IMR-90 (cell line): ENCODE results near the gene DYDC1. TPM values are rescaled to one million over a fixed set of nuclear protein-coding genes. Genes with fewer than 3 reads are reported as not detected.

Experiments
- ATAC-seq: fragments of 200-7000 bp; cut with Tn5 transposase; 2 replicates; pipeline ENCODE4 v1.9.1; 2020; ENCODE audit warnings: low read depth, mild to moderate bottlenecking, moderate library complexity
- BruUV-seq: library from RNA; stranded (reverse); fragments of 400-500 nt; replicated peaks from 2 replicates; lab custom pipeline; 2021; lab: Mats Ljungman, UMichigan
- CTCF ChIA-PET: fragments of 300-600 bp; formaldehyde crosslinking; extraction: SDS; loops from one replicate; lab custom pipeline; 2021; ENCODE audit warnings: antibody characterized with exemption; lab: Yijun Ruan, JAX
- POLR2A ChIA-PET: fragments of 300-600 bp; sonication (Branson Sonifier 250); formaldehyde crosslinking; loops from one replicate; lab custom pipeline; 2022; ENCODE audit warnings: antibody characterized with exemption; ENCODE audit not compliant: unreplicated experiment; lab: Charles Lee
- DNase-seq: peaks from one replicate; pipeline ENCODE4 v3.0.0; 2013
- H2AFZ ChIP-seq: replicated peaks from 2 replicates; pipeline ENCODE3; 2013; ENCODE audit warnings: low read length, mild to moderate bottlenecking; ENCODE audit not compliant: poor library complexity
- H2AK5ac ChIP-seq: 2 replicates; pipeline ENCODE4 v1.6.1; 2013; ENCODE audit warnings: low read depth, low read length, inconsistent platforms
- H2AK9ac ChIP-seq: replicated peaks from 2 replicates; pipeline ENCODE3; 2013; ENCODE audit warnings: mild to moderate bottlenecking, low read depth, low read length, moderate library complexity; ENCODE audit not compliant: poor library complexity
- H2BK120ac ChIP-seq: 2 replicates; pipeline ENCODE4 v1.6.1; 2013; ENCODE audit warnings: low read depth, low read length, inconsistent platforms
- H2BK15ac ChIP-seq: 3 replicates; pipeline ENCODE4 v1.6.1; 2013; ENCODE audit warnings: low read depth, low read length, inconsistent platforms
- H2BK20ac ChIP-seq: 2 replicates; pipeline ENCODE4 v1.6.1; 2013; ENCODE audit warnings: low read depth, mild to moderate bottlenecking, inconsistent platforms, low read length, moderate library complexity
- H2BK5ac ChIP-seq: 2 replicates; pipeline ENCODE4 v1.6.1; 2013; ENCODE audit warnings: mild to moderate bottlenecking, low read depth, low read length, inconsistent platforms; ENCODE audit not compliant: poor library complexity, severe bottlenecking
- H3K14ac ChIP-seq: replicated peaks from 2 replicates; pipeline ENCODE4 v1.6.1; 2013; ENCODE audit warnings: low read depth, low read length, inconsistent platforms
- H3K18ac ChIP-seq: 2 replicates; pipeline ENCODE4 v1.6.1; 2013; ENCODE audit warnings: low read depth, low read length, control low read depth
- H3K23ac ChIP-seq: 2 replicates; pipeline ENCODE4 v1.6.1; 2013; ENCODE audit warnings: low read depth, low read length, inconsistent platforms
- H3K27ac ChIP-seq: 2 replicates; pipeline ENCODE4 v1.5.1; 2013; ENCODE audit warnings: mild to moderate bottlenecking, control low read depth, low read length; ENCODE audit not compliant: insufficient read depth
- H3K27me3 ChIP-seq: 2 replicates; pipeline ENCODE4 v1.6.1; 2013; ENCODE audit warnings: low read length; ENCODE audit not compliant: control insufficient read depth, insufficient read depth
- H3K36me3 ChIP-seq: 2 replicates; pipeline ENCODE4 v1.6.1; 2013; ENCODE audit warnings: low read length, mixed read lengths; ENCODE audit not compliant: control insufficient read depth, insufficient read depth
- H3K4ac ChIP-seq: 2 replicates; pipeline ENCODE4 v1.6.1; 2013; ENCODE audit warnings: low read depth, low read length, inconsistent platforms
- H3K4me1 ChIP-seq: 2 replicates; pipeline ENCODE4 v1.6.1; 2013; ENCODE audit warnings: low read length, mixed read lengths; ENCODE audit not compliant: control insufficient read depth, insufficient read depth
- H3K4me2 ChIP-seq: 2 replicates; pipeline ENCODE4 v1.6.1; 2013; ENCODE audit warnings: low read depth, mild to moderate bottlenecking, control low read depth, low read length, moderate library complexity
- H3K4me3 ChIP-seq: 2 replicates; pipeline ENCODE4 v1.5.1; 2013; ENCODE audit warnings: low read depth, mild to moderate bottlenecking, control low read depth, low read length, moderate library complexity; ENCODE audit not compliant: insufficient read depth
- H3K56ac ChIP-seq: 2 replicates; pipeline ENCODE4 v1.6.1; 2013; ENCODE audit warnings: low read length, inconsistent platforms; ENCODE audit not compliant: insufficient read depth; ENCODE audit errors: extremely low read depth
- H3K79me1 ChIP-seq, 2 experiments: 2 replicates each; pipeline ENCODE4 v1.6.1; 2013; ENCODE audit warnings: low read length in 2 of 2, inconsistent platforms in 1 of 2, low read depth in 1 of 2
- H3K9ac ChIP-seq: 2 replicates; pipeline ENCODE4 v1.6.1; 2013; ENCODE audit warnings: low read depth, low read length, control low read depth
- H3K9me1 ChIP-seq: 2 replicates; pipeline ENCODE4 v1.6.1; 2013; ENCODE audit warnings: low read length, inconsistent platforms; ENCODE audit not compliant: insufficient read depth
- H3K9me3 ChIP-seq: 2 replicates; pipeline ENCODE4 v1.6.1; 2013; ENCODE audit warnings: low read length; ENCODE audit not compliant: control insufficient read depth, insufficient read depth
- H4K20me1 ChIP-seq: 2 replicates; pipeline ENCODE4 v1.6.1; 2013; ENCODE audit warnings: low read length, inconsistent platforms; ENCODE audit not compliant: insufficient read depth
- H4K5ac ChIP-seq: 2 replicates; pipeline ENCODE4 v1.6.1; 2013; ENCODE audit warnings: mild to moderate bottlenecking, low read depth, low read length, control low read depth
- H4K8ac ChIP-seq, 2 experiments: 2 replicates each; pipeline ENCODE4 v1.6.1; 2013; ENCODE audit warnings: low read depth in 2 of 2, low read length in 2 of 2, control low read depth in 1 of 2, inconsistent platforms in 1 of 2
- H4K91ac ChIP-seq: 2 replicates; pipeline ENCODE4 v1.6.1; 2013; ENCODE audit warnings: low read depth, low read length, inconsistent platforms; ENCODE audit not compliant: insufficient read depth
- BHLHE40 ChIP-seq: fragments of 150-350 bp; IDR thresholded peaks from 2 replicates; pipeline ENCODE4 v1.6.1; 2016; ENCODE audit warnings: mild to moderate bottlenecking, low read depth, low read length
- CEBPB ChIP-seq: IDR thresholded peaks from 2 replicates; pipeline ENCODE4 v1.6.1; 2012; ENCODE audit warnings: low read depth, low read length, improper control_type of control experiment
- CHD1 ChIP-seq: IDR thresholded peaks from 2 replicates; pipeline ENCODE4 v1.6.1; 2012; ENCODE audit warnings: low read depth, low read length, improper control_type of control experiment
- FOS ChIP-seq: fragments of 150-350 bp; IDR thresholded peaks from 2 replicates; pipeline ENCODE4 v1.6.1; 2016; ENCODE audit warnings: low read depth, low read length
- MAFK ChIP-seq: IDR thresholded peaks from 2 replicates; pipeline ENCODE4 v1.6.1; 2012; ENCODE audit warnings: low read depth, low read length, improper control_type of control experiment
- MAZ ChIP-seq: IDR thresholded peaks from 2 replicates; pipeline ENCODE4 v1.6.1; 2012; ENCODE audit warnings: low read depth, mild to moderate bottlenecking, low read length, improper control_type of control experiment, moderate library complexity, borderline replicate concordance
- NFE2L2 ChIP-seq: fragments of 150-350 bp; IDR thresholded peaks from 2 replicates; pipeline ENCODE4 v1.6.1; 2016; ENCODE audit warnings: low read depth, mild to moderate bottlenecking, low read length
- POLR2A ChIP-seq: IDR thresholded peaks from 2 replicates; pipeline ENCODE4 v1.6.1; 2012; ENCODE audit warnings: mild to moderate bottlenecking, low read depth, low read length
- RAD21 ChIP-seq: IDR thresholded peaks from 2 replicates; pipeline ENCODE4 v1.6.1; 2012; ENCODE audit warnings: low read length, improper control_type of control experiment
- RCOR1 ChIP-seq: IDR thresholded peaks from 2 replicates; pipeline ENCODE4 v1.6.1; 2012; ENCODE audit warnings: mild to moderate bottlenecking, low read length, improper control_type of control experiment; ENCODE audit not compliant: insufficient replicate concordance
- RFX5 ChIP-seq: IDR thresholded peaks from 2 replicates; pipeline ENCODE4 v1.8.0; 2012; ENCODE audit warnings: low read depth, mild to moderate bottlenecking, low read length, moderate library complexity
- SMC3 ChIP-seq: fragments of 150-350 bp; IDR thresholded peaks from 2 replicates; pipeline ENCODE4 v1.6.1; 2016; ENCODE audit warnings: low read depth, mild to moderate bottlenecking, antibody characterized with exemption, low read length, moderate library complexity
- WGBS, 2 experiments: methylation state at CpG; one replicate each; pipeline versions ENCODE4 v1.1.5 to v1.1.7; 2013; ENCODE audit warnings: missing lambda C conversion rate in 2 of 2; ENCODE audit not compliant: insufficient read length in 1 of 2; ENCODE audit errors: extremely low coverage in 2 of 2; 5-methylcytosine and 5-hydroxymethylcytosine counted together
- dilution Hi-C: fragments of 300-500 bp; cut with HindIII; formaldehyde crosslinking; loops from one replicate; pipeline ENCODE4 v1.14.3; 2018; ENCODE audit warnings: low sequenced_read_pairs; ENCODE audit not compliant: unreplicated experiment
- in situ Hi-C: fragments of 300-500 bp; cut with MboI; formaldehyde crosslinking; loops from 3 replicates; pipeline ENCODE4 v1.14.3; 2019; ENCODE audit warnings: low sequenced_read_pairs, inconsistent platforms, mixed read lengths
- intact Hi-C: fragments of 100-400 bp; cut with micrococcal nuclease; formaldehyde crosslinking; loops from 2 replicates; pipeline ENCODE4 v1.10.0; 2022
- polyA plus RNA-seq, 3 experiments: library from polyadenylated mRNA; depleted of rRNA; stranded (reverse); fragments of >200 nt; gene quantifications; 2 replicates each; pipeline ENCODE4 v1.2.3, GENCODE V29; 2012; ENCODE audit warnings: low replicate concordance in 1 of 3
- total RNA-seq: library from RNA; depleted of rRNA; stranded (reverse); fragments of >200 nt; gene quantifications from 2 replicates; pipeline ENCODE4 v1.2.3, GENCODE V29; 2012
- TF ChIP-seq, protein P1 (sequence below): fragments of 150-350 bp; IDR thresholded peaks from 2 replicates; pipeline ENCODE4 v1.6.1; 2017; ENCODE audit warnings: mild to moderate bottlenecking, antibody characterized with exemption, low read length, low read depth
- TF ChIP-seq, protein P2 (sequence below): conservative IDR thresholded peaks from 2 replicates; pipeline ENCODE4 v1.5.1; 2012; ENCODE audit warnings: mild to moderate bottlenecking, low read depth, low read length, improper control_type of control experiment
- TF ChIP-seq, protein P3 (sequence below): fragments of 150-350 bp; IDR thresholded peaks from 2 replicates; pipeline ENCODE4 v1.6.1; 2016; ENCODE audit warnings: low read depth, mild to moderate bottlenecking, low read length, moderate library complexity, borderline replicate concordance

The DYDC1 gene
- total and polyA plus RNA-seq, 2 of the 4 experiments (the other 2 are of a cell fraction), result not detected

GRCh38 chr10:80356989-80357850 lies 665 bp upstream of the DYDC1 start:
- H4K5ac ChIP-seq, result no peak overlapping the region
- BruUV-seq, result no TSS peak
- ATAC-seq, result no peak
- H3K9ac ChIP-seq, result no peak overlapping the region
- H2BK120ac ChIP-seq, result no peak overlapping the region
- no peaks in the 10 kb centered on the region for H3K4me1 ChIP-seq
- in situ Hi-C loops (no loop called here), intact Hi-C loops (no loop called here), dilution Hi-C loops (no loop called here)
- H4K91ac ChIP-seq, result no peak overlapping the region
- no peaks in the 10 kb centered on the region for H3K9me3 ChIP-seq
- H4K20me1 ChIP-seq, result no peaks in the 10 kb centered on the region
- no peak overlapping the region for H3K4me3 ChIP-seq
- H2AK9ac ChIP-seq, result no peak overlapping the region
- no peak overlapping the region; the same call in 1 of the 2 replicates for H3K4me2 ChIP-seq
- H3K27ac ChIP-seq, result no peak overlapping the region
- H2AK5ac ChIP-seq, result no peak overlapping the region
- no peak overlapping the region for H4K8ac ChIP-seq
- ChIA-PET POLR2A (no interaction called here), CTCF (no interaction called here)
- no peak overlapping the region for H2BK5ac ChIP-seq
- no peak overlapping the region for H3K4ac ChIP-seq
- DNase-seq, result no peak
- H3K14ac ChIP-seq, result no peak overlapping the region
- H2AFZ ChIP-seq, result no peak overlapping the region
- H2BK20ac ChIP-seq, result no peak overlapping the region
- H3K36me3 ChIP-seq, result no peaks in the 10 kb centered on the region
- H3K79me1 ChIP-seq, result no peaks in the 10 kb centered on the region
- H3K9me1 ChIP-seq, result no peaks in the 10 kb centered on the region
- no peak overlapping the region for H3K18ac ChIP-seq
- 12% methylated on average over 20 of the region's 50 CpGs; no CpG with 5 or more reads in 1 of the 2 experiments for WGBS, 2 experiments
- no peak overlapping the region for H2BK15ac ChIP-seq
- H3K23ac ChIP-seq, result no peak overlapping the region
- peaks cover 16% of the 10 kb centered on the region for H3K27me3 ChIP-seq
- H3K56ac ChIP-seq, result no peak overlapping the region
- TF ChIP-seq MAFK, result no peak
- TF ChIP-seq SMC3, result no peak
- no peak for TF ChIP-seq MAZ
- TF ChIP-seq, protein P1, sequence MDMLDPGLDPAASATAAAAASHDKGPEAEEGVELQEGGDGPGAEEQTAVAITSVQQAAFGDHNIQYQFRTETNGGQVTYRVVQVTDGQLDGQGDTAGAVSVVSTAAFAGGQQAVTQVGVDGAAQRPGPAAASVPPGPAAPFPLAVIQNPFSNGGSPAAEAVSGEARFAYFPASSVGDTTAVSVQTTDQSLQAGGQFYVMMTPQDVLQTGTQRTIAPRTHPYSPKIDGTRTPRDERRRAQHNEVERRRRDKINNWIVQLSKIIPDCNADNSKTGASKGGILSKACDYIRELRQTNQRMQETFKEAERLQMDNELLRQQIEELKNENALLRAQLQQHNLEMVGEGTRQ, result no peak
- TF ChIP-seq BHLHE40, result no peak
- TF ChIP-seq FOS, result no peak
- no peak for TF ChIP-seq CEBPB
- TF ChIP-seq, protein P2, sequence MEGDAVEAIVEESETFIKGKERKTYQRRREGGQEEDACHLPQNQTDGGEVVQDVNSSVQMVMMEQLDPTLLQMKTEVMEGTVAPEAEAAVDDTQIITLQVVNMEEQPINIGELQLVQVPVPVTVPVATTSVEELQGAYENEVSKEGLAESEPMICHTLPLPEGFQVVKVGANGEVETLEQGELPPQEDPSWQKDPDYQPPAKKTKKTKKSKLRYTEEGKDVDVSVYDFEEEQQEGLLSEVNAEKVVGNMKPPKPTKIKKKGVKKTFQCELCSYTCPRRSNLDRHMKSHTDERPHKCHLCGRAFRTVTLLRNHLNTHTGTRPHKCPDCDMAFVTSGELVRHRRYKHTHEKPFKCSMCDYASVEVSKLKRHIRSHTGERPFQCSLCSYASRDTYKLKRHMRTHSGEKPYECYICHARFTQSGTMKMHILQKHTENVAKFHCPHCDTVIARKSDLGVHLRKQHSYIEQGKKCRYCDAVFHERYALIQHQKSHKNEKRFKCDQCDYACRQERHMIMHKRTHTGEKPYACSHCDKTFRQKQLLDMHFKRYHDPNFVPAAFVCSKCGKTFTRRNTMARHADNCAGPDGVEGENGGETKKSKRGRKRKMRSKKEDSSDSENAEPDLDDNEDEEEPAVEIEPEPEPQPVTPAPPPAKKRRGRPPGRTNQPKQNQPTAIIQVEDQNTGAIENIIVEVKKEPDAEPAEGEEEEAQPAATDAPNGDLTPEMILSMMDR, result no peak
- no peak for TF ChIP-seq RFX5
- TF ChIP-seq, protein P3, sequence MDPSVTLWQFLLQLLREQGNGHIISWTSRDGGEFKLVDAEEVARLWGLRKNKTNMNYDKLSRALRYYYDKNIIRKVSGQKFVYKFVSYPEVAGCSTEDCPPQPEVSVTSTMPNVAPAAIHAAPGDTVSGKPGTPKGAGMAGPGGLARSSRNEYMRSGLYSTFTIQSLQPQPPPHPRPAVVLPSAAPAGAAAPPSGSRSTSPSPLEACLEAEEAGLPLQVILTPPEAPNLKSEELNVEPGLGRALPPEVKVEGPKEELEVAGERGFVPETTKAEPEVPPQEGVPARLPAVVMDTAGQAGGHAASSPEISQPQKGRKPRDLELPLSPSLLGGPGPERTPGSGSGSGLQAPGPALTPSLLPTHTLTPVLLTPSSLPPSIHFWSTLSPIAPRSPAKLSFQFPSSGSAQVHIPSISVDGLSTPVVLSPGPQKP, result no peak
- no peak for TF ChIP-seq CHD1
- no peak for TF ChIP-seq RCOR1
- no peak for TF ChIP-seq RAD21
- TF ChIP-seq NFE2L2, result no peak
- TF ChIP-seq POLR2A, result no peak
